Endometrial microvascular endothelial cells (primary cell): Measurements from ENCODE around the gene CPTP. TPM values are rescaled to one million over a fixed set of nuclear protein-coding genes. Genes with fewer than 3 reads are reported as not detected.

Experiments used
- in situ Hi-C: cut with HindIII; loops from 2 replicates; pipeline ENCODE4 v1.10.0; 2017; ENCODE audit warnings: low sequenced_read_pairs, low pct_unique_long_range_greater_than_20kb; ENCODE audit errors: inconsistent ontology term
- total RNA-seq: library from RNA; depleted of rRNA; stranded (reverse); fragments of >200 nt; gene quantifications from one replicate; pipeline ENCODE4 v1.2.3, GENCODE V29; 2015; ENCODE audit errors: inconsistent ontology term

The CPTP gene
- 31.2 TPM for total RNA-seq

DNA sequence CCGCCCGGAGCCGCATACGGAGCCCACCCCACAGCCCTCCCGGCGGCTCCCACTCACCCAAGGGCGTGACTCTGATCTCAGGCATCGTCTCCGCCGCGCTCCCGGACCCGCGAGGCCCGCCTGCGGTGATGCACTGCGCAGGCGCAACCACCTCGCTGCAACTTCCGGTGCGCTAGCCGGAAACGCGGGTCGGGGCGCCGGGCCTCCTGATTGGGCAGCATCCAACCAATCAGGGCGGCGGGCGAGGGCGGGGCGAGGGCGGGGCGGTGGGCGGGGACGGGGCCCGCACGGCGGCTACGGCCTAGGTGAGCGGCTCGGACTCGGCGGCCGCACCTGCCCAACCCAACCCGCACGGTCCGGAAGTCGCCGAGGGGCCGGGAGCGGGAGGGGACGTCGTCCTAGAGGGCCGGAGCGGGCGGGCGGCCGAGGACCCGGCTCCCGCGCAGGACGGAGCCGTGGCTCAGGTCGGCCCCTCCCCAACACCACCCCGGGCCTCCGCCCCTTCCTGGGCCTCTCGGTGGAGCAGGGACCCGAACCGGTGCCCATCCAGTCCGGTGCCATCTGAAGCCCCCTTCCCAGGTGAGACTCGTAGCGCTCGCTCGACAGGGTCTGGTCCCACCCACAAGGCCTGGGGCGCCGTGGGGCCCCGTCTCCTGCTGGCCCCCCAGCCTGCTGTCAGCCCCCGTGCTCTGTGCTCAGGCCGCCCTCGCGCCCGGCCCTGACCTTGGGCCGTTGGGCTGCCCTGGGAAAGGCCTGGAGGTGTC, at the start of gene CPTP, which contains the start of gene INTS11:
Gene CPTP (plus strand): TSS at position 279 of the 764 bp plus-strand sequence. CDS start 2,109 bp downstream, outside the sequence.
Gene INTS11 (minus strand): TSS at position 137 of the 764 bp plus-strand sequence. CDS start 52 bp downstream, at position 85.
- in situ Hi-C loops, result no loop called here

- in situ Hi-C loops, result no loop called here
Observed at GRCh38 chr1:1274931-1275431, 49.6 kb upstream of the CPTP start.

DNA sequence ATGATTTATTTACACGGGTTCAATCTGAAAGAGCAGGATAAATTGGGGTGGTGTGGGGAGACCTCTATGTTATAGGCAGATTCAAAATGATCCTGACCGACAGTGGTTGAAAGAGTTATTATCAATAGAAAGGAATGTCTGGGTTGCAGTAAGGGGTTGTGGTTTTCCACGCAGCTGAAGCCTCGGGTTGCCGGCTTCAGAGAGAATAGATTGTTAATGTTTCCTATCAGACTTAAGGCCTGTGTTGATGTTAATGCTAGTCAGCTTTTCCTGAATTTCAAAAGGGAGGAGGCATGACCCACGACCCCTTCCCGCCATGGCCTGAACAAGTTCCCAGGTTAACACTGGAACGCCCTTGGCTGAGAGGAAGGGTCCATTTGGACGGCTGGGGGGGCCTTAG, 48.8 kb upstream of the CPTP start:
- in situ Hi-C loops, result no loop called here

- in situ Hi-C loops, result no loop called here
Observed at GRCh38 chr1:1278620-1279019, 46.0 kb upstream of the CPTP start.

GRCh38 chr1:1279028-1279427, 45.6 kb upstream of the CPTP start:
- in situ Hi-C loops, result no loop called here

DNA sequence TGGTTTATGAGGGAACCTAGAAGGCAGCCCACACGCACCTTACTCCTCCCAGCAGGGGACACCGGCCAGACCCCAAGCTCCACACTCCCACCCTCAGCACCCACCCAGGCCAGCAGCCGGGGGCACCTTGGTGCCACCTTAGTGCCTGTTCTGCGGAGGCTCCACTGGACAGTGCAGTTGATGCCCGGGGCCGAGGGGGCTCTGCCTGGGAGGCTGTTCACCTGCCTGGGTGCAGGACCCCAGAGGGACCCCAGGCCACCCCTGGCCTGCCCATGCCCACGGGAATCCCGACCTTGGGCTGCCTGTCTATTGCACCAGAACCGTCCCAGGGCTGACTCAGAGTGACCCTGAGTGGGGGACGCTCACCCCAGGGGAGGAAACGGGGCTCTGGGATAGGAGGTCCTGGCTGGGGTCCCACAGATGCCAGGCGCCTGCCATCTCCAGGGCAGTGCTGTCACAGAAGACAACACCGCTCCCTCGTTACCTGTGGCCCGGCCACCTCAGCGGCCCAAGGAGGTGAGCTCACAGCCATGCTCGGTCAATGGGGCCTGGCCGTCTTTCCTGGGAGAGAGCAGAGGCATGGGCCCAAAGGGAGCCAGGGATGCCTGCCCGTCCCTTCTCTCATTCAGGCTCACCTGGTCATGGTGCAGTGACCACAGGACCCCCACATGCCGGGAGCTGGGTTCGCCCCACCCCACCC, 43.7 kb upstream of the CPTP start:
- in situ Hi-C loops, result no loop called here

GRCh38 chr1:1281533-1282321, 42.9 kb upstream of the CPTP start:
- in situ Hi-C loops, result no loop called here

DNA sequence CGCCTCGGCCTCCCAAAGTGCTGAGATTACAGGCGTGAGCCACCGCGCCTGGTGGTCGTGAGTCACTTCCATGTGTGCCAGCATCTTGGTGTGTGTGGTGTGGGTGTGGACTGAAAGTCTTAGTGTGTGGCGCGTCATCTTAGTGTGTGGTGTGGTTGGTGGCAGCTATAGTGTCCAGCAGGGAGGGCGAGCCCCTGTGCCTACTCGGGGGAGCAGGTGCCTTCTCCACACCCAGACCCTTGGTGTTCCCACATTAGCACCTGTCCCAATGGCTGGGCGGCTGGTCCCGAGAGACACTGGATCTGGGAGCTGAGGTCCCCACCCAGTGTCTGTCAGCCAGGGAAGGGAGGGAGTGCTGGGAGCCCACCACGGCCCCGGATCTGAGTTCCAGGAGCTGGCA, 41.6 kb upstream of the CPTP start:
- in situ Hi-C loops, result no loop called here

DNA sequence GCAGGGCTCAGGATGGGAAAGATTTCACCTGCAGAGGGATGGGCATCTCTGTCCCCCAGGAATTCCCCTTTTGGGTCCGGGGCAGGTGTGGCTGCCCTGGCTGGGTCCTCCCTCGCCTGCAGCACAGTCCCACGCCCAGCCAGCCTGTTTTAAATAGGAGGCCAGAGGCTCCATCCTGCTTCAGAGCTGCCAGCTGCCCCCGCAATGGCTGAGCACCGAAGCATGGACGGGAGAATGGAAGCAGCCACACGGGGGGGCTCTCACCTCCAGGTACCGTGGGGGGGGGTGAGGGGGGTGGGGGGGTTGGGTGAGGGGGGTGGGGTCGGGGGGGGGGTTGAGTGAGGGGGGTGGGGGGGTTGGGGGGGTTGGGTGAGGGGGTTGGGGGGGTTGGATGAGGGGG, 40.8 kb upstream of the CPTP start:
- in situ Hi-C loops, result no loop called here

- in situ Hi-C loops, result no loop called here
Observed at GRCh38 chr1:1284221-1285101, 40.1 kb upstream of the CPTP start.

DNA sequence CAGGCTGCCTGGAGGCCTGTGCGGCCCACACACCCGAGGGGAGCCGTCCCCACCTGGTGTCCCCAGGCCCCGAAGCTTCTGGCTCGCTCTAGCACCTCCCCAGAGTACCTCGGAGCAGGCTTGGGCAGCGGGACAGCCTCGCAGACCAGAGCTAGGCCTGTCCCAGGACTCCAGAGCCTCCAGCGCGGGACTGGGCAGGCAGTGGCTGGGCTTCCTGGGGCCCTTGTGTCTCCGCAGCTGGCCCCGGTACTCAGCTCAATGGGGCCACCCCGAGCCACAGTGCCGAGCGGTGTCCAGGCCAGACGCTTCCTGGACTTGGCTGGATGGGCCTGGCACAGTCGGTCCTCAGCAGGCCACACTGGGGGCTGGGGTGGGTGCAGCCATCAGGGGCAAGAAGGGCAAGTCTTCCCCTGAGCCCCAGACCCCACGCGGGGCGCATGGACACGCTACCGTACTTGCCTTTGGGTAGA, 39.5 kb upstream of the CPTP start:
- in situ Hi-C loops, result no loop called here

DNA sequence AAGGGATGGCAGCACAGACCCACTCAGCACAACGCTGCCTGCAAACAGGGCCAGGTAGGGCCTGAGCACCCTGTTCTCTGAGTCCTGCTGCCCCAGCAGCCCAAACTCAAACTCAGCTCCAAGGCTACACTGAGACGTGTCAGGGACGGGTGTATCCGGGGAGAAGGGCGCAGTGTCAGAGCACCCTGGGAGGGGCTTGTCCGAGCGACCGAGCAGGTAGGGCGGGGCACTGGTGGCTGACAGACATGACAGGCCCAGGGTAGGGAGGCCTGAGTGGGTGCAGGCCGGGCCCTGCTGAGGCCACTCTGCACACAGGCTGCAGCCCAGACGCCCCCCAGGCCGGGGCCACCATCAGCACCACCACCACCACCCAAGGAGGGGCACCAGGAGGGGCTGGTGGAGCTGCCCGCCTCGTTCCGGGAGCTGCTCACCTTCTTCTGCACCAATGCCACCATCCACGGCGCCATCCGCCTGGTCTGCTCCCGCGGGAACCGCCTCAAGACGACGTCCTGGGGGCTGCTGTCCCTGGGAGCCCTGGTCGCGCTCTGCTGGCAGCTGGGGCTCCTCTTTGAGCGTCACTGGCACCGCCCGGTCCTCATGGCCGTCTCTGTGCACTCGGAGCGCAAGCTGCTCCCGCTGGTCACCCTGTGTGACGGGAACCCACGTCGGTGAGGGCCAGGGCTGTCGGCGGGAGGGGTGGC, 38.8 kb upstream of the CPTP start:
- in situ Hi-C loops, result no loop called here

GRCh38 chr1:1286313-1287261, 38.0 kb upstream of the CPTP start:
- in situ Hi-C loops, result no loop called here

GRCh38 chr1:1287288-1288110, 37.1 kb upstream of the CPTP start:
- in situ Hi-C loops, result no loop called here

DNA sequence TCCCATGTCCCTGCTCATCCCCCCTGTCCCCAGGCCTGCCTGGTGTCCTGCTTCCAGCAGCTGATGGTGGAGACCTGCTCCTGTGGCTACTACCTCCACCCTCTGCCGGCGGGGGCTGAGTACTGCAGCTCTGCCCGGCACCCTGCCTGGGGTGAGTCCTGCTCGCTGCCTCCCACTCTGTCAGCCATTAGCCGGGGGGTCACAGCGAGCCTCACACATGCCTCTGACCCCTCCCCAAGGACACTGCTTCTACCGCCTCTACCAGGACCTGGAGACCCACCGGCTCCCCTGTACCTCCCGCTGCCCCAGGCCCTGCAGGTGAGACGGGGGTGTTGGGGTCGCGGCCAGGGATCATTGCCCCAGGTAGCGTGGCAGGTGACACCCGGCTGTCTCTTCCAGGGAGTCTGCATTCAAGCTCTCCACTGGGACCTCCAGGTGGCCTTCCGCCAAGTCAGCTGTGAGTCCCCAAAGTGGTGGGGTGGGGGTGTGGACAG, 34.3 kb upstream of the CPTP start:
- in situ Hi-C loops, result no loop called here

GRCh38 chr1:1291023-1291528, 33.5 kb upstream of the CPTP start:
- in situ Hi-C loops, result no loop called here
